ENCODE results near the gene TTF2.
A peak's percentile ranks its signal among the peaks of the same experiment; 100 is the strongest.
"Not testable (repeated sequence)": the region's sequence is repeated elsewhere in the genome, so short reads cannot be mapped to it uniquely, and the experiment has no call there.

TTF2 gene

DNA sequence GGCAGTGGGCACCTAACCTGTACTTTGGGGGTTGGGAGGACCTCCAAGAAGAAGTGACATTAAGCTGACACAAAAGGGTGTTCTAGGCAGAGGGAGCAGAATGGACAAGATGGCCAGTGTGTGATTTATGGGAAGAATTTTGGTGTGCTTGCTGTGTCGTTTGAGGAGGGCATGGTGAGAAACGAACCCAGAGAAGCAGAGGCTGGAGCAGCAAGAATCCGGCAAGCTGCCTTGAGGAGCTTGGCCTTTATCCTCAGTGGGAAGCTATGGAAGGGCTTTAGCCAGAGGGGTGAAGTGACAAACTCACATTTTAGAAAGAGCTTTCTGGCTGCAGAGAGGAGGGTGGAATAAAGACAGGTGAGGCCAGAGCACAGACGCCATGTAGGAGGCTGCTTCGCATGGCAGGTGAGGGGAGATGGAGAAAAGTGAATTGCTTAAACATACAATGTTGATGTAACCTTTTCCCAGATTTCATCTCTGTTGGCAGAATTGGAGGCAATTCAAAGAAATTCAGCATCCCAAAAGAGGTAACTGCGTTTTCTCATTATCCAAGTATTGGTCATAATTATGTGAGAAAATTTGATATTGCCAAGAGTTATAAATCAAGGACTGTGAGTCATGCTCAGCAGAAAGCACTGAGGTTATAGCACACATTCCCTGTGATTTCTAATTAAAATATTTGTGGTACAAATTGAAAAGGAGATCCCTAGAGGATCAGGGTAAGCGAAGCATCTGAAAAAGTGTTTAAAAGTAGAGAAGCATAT, 34.9 kb downstream of the TTF2 start:
- no peak for DNase-seq

DNA sequence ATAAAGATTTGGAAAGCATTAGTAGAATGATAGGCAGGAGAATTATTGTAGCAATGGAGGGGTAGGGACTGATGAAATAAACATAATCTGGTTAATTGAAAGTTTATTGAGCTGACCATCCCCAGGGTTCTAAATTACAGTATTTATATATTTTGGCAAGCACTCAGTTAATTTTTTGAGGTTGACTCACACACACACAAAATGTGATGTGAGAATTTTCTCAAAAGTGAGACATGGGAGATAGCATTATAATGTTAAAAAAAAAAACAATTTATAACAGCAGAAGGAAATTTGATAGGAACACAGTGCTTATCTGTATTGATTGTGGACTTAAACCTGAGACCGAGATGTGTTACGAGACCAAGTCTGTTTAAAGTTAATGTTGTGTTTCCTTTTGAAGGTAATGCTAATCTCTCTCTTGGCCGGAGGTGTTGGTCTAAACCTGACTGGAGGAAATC, 36.9 kb downstream of the TTF2 start:
- DNase-seq: no peak

DNA sequence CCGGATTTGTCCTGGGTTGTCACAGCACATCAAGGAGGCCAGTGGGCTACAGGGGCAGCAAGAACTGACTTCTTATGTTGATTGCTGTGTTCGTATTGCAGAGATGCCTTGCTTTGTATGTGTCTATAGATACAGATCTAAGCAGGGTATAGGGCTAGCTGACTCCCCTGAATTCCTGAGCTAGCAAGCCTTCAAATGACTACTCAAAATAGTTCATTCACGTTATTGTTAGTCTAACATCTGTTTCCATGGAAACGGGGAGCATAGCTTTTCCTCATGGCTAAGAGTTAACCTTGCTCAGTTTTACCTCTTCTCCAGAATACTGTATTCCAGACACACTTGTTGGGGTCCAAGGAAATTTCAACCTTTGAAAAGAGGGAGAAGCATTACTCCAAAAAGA, 37.3 kb downstream of the TTF2 start:
- DNase-seq: no peak

- DNase-seq: no peak
Measured at GRCh38 chr1:117098287-117098890, 38.3 kb downstream of the TTF2 start.

DNA sequence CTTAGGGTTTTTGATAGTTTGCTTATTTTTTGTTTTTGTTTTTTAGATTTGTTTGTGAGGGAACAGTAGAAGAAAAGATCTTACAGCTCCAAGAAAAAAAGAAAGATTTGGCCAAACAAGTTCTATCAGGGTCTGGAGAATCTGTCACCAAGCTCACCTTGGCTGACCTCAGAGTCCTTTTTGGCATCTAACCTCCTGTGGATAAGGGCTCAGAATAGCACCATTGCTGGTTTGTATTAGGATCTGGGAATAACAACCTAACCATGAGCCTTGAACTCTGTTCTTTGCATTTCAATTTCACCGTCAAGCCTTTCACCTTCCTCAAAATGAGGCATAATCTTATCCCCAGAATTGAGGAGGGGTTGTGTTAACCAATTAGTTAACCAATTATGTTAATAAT, 41.2 kb downstream of the TTF2 start:
- no peak for DNase-seq

- DNase-seq: not testable (repeated sequence)
Measured at GRCh38 chr1:117101858-117102257, 41.7 kb downstream of the TTF2 start.

DNA sequence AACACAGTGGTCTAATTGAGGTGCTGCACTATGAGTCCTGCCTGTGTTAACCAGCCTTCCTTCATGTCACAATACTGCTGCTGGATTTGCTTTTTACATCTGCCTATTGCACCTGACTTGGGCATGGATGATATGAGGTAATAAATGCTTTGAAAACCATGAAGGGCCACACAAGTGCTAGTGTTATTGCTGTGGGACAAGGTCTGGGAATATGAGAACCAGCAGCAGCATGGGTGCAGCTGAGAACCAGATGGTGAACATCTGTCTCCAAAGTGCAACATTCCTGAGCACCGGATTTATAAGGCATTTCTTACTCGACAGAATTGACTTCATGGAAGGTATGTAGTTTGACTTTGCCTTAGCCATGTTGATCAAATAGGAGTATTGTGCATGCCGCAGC, 44.9 kb downstream of the TTF2 start:
- DNase-seq: no peak

DNA sequence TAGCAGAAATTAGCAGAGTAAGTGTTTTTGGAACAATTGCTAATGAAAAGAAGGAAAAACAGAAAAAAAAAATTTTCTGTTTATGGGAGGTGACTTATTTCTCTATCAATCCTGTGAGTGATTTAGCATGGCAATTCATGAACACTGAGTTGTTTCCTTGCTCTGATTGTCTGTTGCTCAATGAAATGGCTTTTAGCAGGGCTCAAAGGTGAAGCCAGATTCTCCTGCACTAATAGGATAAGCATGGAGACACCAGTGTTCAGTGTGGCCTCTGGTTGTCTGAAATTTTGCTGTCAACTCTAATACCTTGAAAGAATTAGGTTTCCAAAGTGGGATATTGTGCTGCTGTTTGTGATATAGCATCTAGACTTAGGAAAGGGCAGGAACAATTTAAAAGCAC, 45.6 kb downstream of the TTF2 start:
- no peak for DNase-seq

DNA sequence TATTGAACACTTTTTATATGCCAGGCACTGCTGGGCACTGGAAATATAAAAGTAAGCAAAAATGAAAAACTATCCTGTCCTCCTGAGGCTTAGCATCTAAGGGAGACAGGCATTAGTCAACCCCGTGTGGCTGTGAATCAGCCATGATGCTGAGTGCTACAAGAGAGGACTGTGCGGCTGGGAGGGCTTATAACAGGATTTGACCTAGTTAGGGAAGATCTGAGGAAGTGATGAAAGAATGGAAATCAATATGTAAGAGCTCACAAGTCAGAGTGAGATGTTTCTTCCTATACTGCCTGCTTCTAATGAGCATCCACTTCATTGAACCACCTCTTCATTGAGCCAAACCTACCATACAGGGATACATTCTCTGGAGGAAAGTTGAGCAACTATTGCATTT, 46.4 kb downstream of the TTF2 start:
- DNase-seq: peak; percentile 14

- DNase-seq: no peak
Measured at GRCh38 chr1:117107364-117107763, 47.2 kb downstream of the TTF2 start.

GRCh38 chr1:117110774-117111173, 50.6 kb downstream of the TTF2 start:
- no peak for DNase-seq

GRCh38 chr1:117112047-117112717, 52.1 kb downstream of the TTF2 start:
- no peak for DNase-seq

DNA sequence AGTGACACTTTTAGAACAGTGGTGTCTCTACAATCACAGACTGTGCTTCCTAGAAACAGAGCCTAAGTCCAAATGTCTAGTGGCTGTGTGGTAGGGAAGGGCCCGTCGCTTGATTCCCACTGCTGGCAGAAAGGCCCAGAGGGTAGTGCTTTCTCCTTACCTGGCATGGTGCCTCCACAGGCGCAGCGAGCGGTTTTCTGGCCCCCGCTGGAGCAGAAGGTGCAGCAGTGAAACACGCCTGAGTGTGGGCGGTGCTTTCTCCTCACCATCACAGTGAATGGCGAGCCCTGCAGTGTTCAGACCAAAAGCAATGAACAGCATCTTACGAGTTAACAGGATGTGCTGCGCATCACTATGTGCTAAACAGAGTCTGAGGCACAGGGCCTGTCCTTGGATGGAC, 53.1 kb downstream of the TTF2 start:
- DNase-seq: no peak

- no peak for DNase-seq
Measured at GRCh38 chr1:117114877-117115276, 54.8 kb downstream of the TTF2 start.

- no peak for DNase-seq
Measured at GRCh38 chr1:117116090-117116783, 56.1 kb downstream of the TTF2 start.

- no peak for DNase-seq
Measured at GRCh38 chr1:117116784-117117130, 56.6 kb downstream of the TTF2 start.

GRCh38 chr1:117117697-117118096, 57.6 kb downstream of the TTF2 start:
- no peak for DNase-seq

GRCh38 chr1:117118137-117118536, 58.0 kb downstream of the TTF2 start:
- no peak for DNase-seq

DNA sequence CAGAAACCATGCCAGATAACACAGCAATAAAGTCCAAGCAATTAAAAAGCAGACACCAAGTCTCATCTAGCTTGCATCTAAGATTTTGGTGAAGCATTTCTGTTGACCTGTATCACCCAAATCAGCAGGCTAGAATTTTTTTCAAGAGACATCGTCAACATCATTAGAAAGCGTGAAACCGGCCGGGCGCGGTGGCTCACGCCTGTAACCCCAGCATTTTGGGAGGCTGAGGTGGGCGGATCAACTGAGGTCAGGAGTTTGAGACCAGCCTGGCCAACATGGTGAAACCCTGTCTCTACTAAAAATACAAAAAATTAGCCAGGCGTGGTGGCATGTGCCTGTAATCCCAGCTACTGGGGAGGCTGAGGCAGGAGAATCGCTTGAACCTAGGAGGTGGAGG, 59.0 kb downstream of the TTF2 start:
- DNase-seq: not testable (repeated sequence)

GRCh38 chr1:117120774-117121588, 60.9 kb downstream of the TTF2 start:
- no peak for DNase-seq

- peak; percentile 91 for DNase-seq
Measured at GRCh38 chr1:117121589-117122329, 61.6 kb downstream of the TTF2 start, which contains the start of gene TRIM45. TSS of gene TRIM45 (minus strand) at chr1:117121749. CDS start at chr1:117121201, 548 bp downstream.
